ENCODE results near the gene PLAAT5.

The PLAAT5 gene

DNA sequence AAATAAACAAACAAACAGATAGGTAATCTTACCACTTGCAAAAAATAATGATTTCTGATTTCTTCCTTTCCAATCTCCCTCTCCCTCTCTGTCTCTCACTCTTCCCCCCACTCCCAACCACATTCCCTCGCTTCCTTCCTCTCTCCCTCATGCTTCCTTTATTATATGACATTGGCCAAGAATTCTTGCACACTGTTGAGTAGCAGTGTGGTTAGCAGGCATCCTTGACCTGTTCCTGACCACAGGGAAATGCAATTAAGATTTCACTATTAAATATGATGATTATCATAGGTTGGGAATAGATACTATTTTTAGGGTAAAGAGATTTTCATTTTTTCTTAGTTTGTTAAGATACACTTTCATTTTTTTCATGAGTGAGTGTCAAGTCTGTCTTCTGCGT is 30.9 kb upstream of the PLAAT5 start:
- no peak for DNase-seq (ENCODE audit: low spot score)
- TF ChIP-seq, protein P1, sequence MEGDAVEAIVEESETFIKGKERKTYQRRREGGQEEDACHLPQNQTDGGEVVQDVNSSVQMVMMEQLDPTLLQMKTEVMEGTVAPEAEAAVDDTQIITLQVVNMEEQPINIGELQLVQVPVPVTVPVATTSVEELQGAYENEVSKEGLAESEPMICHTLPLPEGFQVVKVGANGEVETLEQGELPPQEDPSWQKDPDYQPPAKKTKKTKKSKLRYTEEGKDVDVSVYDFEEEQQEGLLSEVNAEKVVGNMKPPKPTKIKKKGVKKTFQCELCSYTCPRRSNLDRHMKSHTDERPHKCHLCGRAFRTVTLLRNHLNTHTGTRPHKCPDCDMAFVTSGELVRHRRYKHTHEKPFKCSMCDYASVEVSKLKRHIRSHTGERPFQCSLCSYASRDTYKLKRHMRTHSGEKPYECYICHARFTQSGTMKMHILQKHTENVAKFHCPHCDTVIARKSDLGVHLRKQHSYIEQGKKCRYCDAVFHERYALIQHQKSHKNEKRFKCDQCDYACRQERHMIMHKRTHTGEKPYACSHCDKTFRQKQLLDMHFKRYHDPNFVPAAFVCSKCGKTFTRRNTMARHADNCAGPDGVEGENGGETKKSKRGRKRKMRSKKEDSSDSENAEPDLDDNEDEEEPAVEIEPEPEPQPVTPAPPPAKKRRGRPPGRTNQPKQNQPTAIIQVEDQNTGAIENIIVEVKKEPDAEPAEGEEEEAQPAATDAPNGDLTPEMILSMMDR (IDR thresholded peaks at IDR 0.05; ENCODE audit: extremely low read depth, missing control alignments) = no peak

- DNase-seq (ENCODE audit: low spot score) = no peak
- TF ChIP-seq, protein P1 (IDR thresholded peaks at IDR 0.05; ENCODE audit: extremely low read depth, missing control alignments) = no peak
Observed at GRCh38 chr11:63520606-63521170, 29.7 kb upstream of the PLAAT5 start.

GRCh38 chr11:63518548-63518947 is 27.6 kb upstream of the PLAAT5 start:
- TF ChIP-seq, protein P1 (IDR thresholded peaks at IDR 0.05; ENCODE audit: extremely low read depth, missing control alignments) = no peak
- DNase-seq (ENCODE audit: low spot score) = no peak

- TF ChIP-seq, protein P1 (IDR thresholded peaks at IDR 0.05; ENCODE audit: extremely low read depth, missing control alignments) = no peak
- DNase-seq (ENCODE audit: low spot score) = no peak
Observed at GRCh38 chr11:63517156-63517555, 26.2 kb upstream of the PLAAT5 start.

GRCh38 chr11:63516109-63516508 is 25.1 kb upstream of the PLAAT5 start:
- TF ChIP-seq, protein P1 (IDR thresholded peaks at IDR 0.05; ENCODE audit: extremely low read depth, missing control alignments) = no peak
- DNase-seq (ENCODE audit: low spot score) = no peak

DNA sequence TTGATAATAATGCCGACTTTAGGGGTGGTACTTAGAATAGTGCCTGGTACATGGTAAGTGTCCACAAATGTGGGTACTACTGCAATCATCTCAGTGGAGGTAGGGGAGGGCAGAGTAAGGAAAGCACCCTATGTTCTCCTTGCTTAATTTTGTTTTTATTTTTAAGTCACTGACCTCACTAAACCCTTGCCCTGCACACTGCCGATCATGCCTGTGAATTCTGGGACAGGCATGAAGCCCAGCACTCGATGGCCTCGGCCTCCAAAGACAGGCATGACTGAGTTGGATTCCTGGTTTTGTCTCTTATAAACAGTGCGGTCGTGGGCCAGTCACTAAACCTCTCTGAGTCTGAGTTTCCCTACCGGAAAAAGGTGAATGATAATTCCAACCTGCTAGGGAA is 21.8 kb upstream of the PLAAT5 start:
- no peak for DNase-seq (ENCODE audit: low spot score)
- TF ChIP-seq, protein P1 (IDR thresholded peaks at IDR 0.05; ENCODE audit: extremely low read depth, missing control alignments) = no peak

DNA sequence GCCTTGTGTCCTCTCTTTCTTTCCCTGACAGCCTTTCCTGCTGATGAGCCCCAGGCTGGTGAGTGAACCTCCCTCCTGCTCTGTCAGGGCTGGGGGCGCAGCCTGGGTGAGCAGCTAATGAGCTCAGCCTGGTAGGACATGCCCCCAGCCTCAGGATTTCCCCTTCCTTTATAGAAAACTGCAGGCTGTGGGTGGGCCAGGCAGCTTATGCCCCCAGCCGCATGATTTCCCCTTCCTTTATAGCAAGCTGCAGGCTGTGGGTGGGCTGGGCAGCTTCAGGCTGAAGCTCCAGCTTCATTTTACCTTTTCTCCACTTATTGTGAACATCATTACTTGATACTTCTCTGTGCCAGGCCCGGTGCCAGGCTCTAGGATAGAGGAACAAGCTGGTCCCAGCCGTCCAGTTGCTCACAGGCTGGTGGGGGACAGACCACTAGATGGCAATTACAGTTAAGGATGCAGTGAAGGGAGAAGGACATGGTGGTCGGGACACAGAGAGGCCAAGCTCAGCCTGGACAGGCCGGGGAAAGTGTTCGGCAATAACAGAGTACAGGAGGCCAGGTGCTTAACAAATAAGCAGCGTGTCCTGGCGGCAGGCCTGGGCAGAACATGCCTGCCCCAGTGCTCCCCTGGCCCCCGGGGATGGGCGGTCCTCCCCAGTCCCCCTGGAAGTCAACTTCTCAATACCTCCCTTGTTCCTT is 20.2 kb upstream of the PLAAT5 start:
- no peak for DNase-seq (ENCODE audit: low spot score)
- TF ChIP-seq, protein P1 (IDR thresholded peaks at IDR 0.05; ENCODE audit: extremely low read depth, missing control alignments) = no peak
